GM23338 (cell line): ENCODE data around the gene GPC5.

Experiments
- CREB1 ChIP-seq: fragments of 250-450 bp; sonication (Bioruptor Pico); IDR thresholded peaks from 2 replicates; pipeline ENCODE4 v1.5.0; 2020; ENCODE audit warnings: low read depth, mild to moderate bottlenecking, moderate library complexity
- ETS1 ChIP-seq: IDR thresholded peaks from 2 replicates; pipeline ENCODE4 v1.6.1; 2016; ENCODE audit warnings: antibody characterized with exemption
- EZH2 ChIP-seq: fragments of 200-600 bp; sonication (generic); IDR thresholded peaks from one replicate; pipeline ENCODE4 v1.8.0; 2017; ENCODE audit warnings: antibody characterized with exemption, mild to moderate bottlenecking, low read depth; ENCODE audit not compliant: unreplicated experiment
- EZH2phosphoT487 ChIP-seq: fragments of 200-600 bp; sonication (generic); IDR thresholded peaks from one replicate; pipeline ENCODE4 v1.8.1; 2018; ENCODE audit warnings: antibody characterized with exemption; ENCODE audit not compliant: unreplicated experiment
- JUNB ChIP-seq: IDR thresholded peaks from one replicate; pipeline ENCODE4 v1.6.1; 2016; ENCODE audit warnings: antibody characterized with exemption; ENCODE audit not compliant: unreplicated experiment
- NANOG ChIP-seq: IDR thresholded peaks from 2 replicates; pipeline ENCODE4 v1.6.1; 2016; ENCODE audit warnings: antibody characterized with exemption, borderline replicate concordance
- POLR2AphosphoS5 ChIP-seq: IDR thresholded peaks from 2 replicates; pipeline ENCODE4 v1.6.1; 2016; ENCODE audit warnings: antibody characterized with exemption, low read depth
- REST ChIP-seq: IDR thresholded peaks from one replicate; pipeline ENCODE4 v1.6.1; 2018; ENCODE audit warnings: antibody characterized with exemption; ENCODE audit not compliant: unreplicated experiment
- STAT1 ChIP-seq: IDR thresholded peaks from one replicate; pipeline ENCODE4 v1.6.1; 2016; ENCODE audit warnings: antibody characterized with exemption; ENCODE audit not compliant: unreplicated experiment
- ZNF114 ChIP-seq: fragments of 250-450 bp; sonication (Bioruptor Pico); IDR thresholded peaks from 2 replicates; pipeline ENCODE4 v1.5.0; 2020; ENCODE audit warnings: mild to moderate bottlenecking, moderate library complexity
- ZNF331 ChIP-seq: fragments of 250-450 bp; sonication (Bioruptor Pico); IDR thresholded peaks from 2 replicates; pipeline ENCODE4 v1.5.0; 2020; ENCODE audit warnings: low read depth, mild to moderate bottlenecking, moderate library complexity
- ZNF462 ChIP-seq: fragments of 250-450 bp; sonication (Bioruptor Pico); IDR thresholded peaks from 2 replicates; pipeline ENCODE4 v1.5.0; 2020; ENCODE audit warnings: mild to moderate bottlenecking, moderate library complexity
- TF ChIP-seq, protein P1 (sequence below), 2 experiments: fragments of 200-600 bp in 1 of 2; sonication (generic) in 1 of 2; conservative IDR thresholded peaks; 2 replicates each; pipeline versions ENCODE4 v1.5.1 to v1.6.1; 2016 to 2017; ENCODE audit warnings: antibody characterized with exemption in 2 of 2, low read depth in 2 of 2, mild to moderate bottlenecking in 2 of 2, moderate library complexity in 1 of 2

GRCh38 chr13:91572439-91572838 lies 174.0 kb downstream of the GPC5 start:
- TF ChIP-seq, protein P1, sequence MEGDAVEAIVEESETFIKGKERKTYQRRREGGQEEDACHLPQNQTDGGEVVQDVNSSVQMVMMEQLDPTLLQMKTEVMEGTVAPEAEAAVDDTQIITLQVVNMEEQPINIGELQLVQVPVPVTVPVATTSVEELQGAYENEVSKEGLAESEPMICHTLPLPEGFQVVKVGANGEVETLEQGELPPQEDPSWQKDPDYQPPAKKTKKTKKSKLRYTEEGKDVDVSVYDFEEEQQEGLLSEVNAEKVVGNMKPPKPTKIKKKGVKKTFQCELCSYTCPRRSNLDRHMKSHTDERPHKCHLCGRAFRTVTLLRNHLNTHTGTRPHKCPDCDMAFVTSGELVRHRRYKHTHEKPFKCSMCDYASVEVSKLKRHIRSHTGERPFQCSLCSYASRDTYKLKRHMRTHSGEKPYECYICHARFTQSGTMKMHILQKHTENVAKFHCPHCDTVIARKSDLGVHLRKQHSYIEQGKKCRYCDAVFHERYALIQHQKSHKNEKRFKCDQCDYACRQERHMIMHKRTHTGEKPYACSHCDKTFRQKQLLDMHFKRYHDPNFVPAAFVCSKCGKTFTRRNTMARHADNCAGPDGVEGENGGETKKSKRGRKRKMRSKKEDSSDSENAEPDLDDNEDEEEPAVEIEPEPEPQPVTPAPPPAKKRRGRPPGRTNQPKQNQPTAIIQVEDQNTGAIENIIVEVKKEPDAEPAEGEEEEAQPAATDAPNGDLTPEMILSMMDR (conservative IDR thresholded peaks at IDR 0.05; ENCODE audit: low read depth in 2 of 2), result no peak
- TF ChIP-seq NANOG (no peak), ZNF114 (no peak), EZH2 (no peak), POLR2AphosphoS5 (no peak), JUNB (no peak), EZH2phosphoT487 (no peak), REST (no peak), CREB1 (no peak), ETS1 (no peak), ZNF331 (no peak), ZNF462 (CRISPR knock-in tag) (no peak), STAT1 (no peak)
